SK-N-SH (cell line): ENCODE results near the gene KCNS1. TPM values are rescaled to one million over a fixed set of nuclear protein-coding genes. Genes with fewer than 3 reads are reported as not detected.

Experiments
- CTCF ChIA-PET: fragments of 300-600, 350-600 bp; formaldehyde crosslinking; extraction: SDS; loops from one replicate; lab custom pipeline; 2021; lab: Yijun Ruan, JAX
- POLR2A ChIA-PET: fragments of 350-600 bp; sonication (Branson Sonifier 250); formaldehyde crosslinking; extraction: SDS; loops from one replicate; lab custom pipeline; 2020; ENCODE audit warnings: antibody characterized with exemption, inconsistent platforms; lab: Yijun Ruan, JAX
- DNase-seq: peaks from one replicate; pipeline ENCODE4 v3.0.0; 2012
- H2AFZ ChIP-seq: fragments of 200-600 bp; sonication (generic); 2 replicates; pipeline ENCODE4 v1.8.1; 2016; ENCODE audit warnings: antibody characterized with exemption, mild to moderate bottlenecking, low read depth
- H3F3A ChIP-seq: fragments of 200-600 bp; sonication (generic); replicated peaks from 2 replicates; pipeline ENCODE3; 2016; ENCODE audit warnings: antibody characterized with exemption, mild to moderate bottlenecking; ENCODE audit not compliant: insufficient read depth
- H3K27ac ChIP-seq, 2 experiments: fragments of 200-500 bp in 1 of 2; fragments of 200-600 bp in 1 of 2; sonication (Bioruptor generic) in 1 of 2; sonication (generic), shearing (Covaris generic) in 1 of 2; 2 replicates each; pipeline versions ENCODE4 v1.5.1 to v1.6.1; 2014 to 2016; ENCODE audit warnings: low read depth in 2 of 2, inconsistent platforms in 1 of 2, low read length in 1 of 2, mild to moderate bottlenecking in 1 of 2, mixed read lengths in 1 of 2
- H3K27me3 ChIP-seq: fragments of 200-600 bp; sonication (generic), shearing (Covaris generic); 2 replicates; pipeline ENCODE4 v1.6.1; 2016; ENCODE audit warnings: mixed run types; ENCODE audit not compliant: insufficient read depth
- H3K36me3 ChIP-seq, 2 experiments: fragments of 200-500 bp in 1 of 2; fragments of 200-600 bp in 1 of 2; sonication (Bioruptor generic) in 1 of 2; sonication (generic) in 1 of 2; replicated peaks in 1 of 2; 2 replicates each; pipeline versions ENCODE3 to v1.5.1; 2014 to 2016; ENCODE audit warnings: low read length in 1 of 2, mild to moderate bottlenecking in 1 of 2; ENCODE audit not compliant: insufficient read depth in 2 of 2, control insufficient read depth in 1 of 2
- H3K4me1 ChIP-seq, 2 experiments: fragments of 200-500 bp in 1 of 2; fragments of 200-600 bp in 1 of 2; sonication (Bioruptor generic) in 1 of 2; sonication (generic), shearing (Covaris generic) in 1 of 2; 2 replicates each; pipeline versions ENCODE4 v1.5.1 to v1.6.1; 2014 to 2016; ENCODE audit warnings: low read depth in 1 of 2, low read length in 1 of 2, mixed run types in 1 of 2; ENCODE audit not compliant: insufficient read depth in 2 of 2, control insufficient read depth in 1 of 2
- H3K4me2 ChIP-seq: fragments of 200-600 bp; sonication (generic), shearing (Covaris generic); 2 replicates; pipeline ENCODE4 v1.6.1; 2017; ENCODE audit warnings: mixed run types
- H3K4me3 ChIP-seq, 2 experiments: fragments of 200-500 bp in 1 of 2; fragments of 200-600 bp in 1 of 2; sonication (Bioruptor generic) in 1 of 2; sonication (generic), shearing (Covaris generic) in 1 of 2; 2 replicates each; pipeline versions ENCODE4 v1.5.1 to v1.8.1; 2014 to 2016; ENCODE audit warnings: low read depth in 2 of 2, inconsistent platforms in 1 of 2, low read length in 1 of 2, mild to moderate bottlenecking in 1 of 2, mixed read lengths in 1 of 2, moderate library complexity in 1 of 2
- H3K79me2 ChIP-seq: fragments of 200-600 bp; sonication (generic); 2 replicates; pipeline ENCODE4 v1.8.1; 2017; ENCODE audit warnings: mild to moderate bottlenecking; ENCODE audit not compliant: insufficient read depth
- H3K9ac ChIP-seq: fragments of 200-600 bp; sonication (generic); 2 replicates; pipeline ENCODE4 v1.6.1; 2017; ENCODE audit warnings: mixed run types
- H3K9me2 ChIP-seq: fragments of 200-600 bp; sonication (generic); 2 replicates; pipeline ENCODE4 v1.6.1; 2017; ENCODE audit warnings: mixed run types
- H3K9me3 ChIP-seq: fragments of 200-600 bp; sonication (generic); 2 replicates; pipeline ENCODE4 v1.6.1; 2017; ENCODE audit warnings: mixed run types, mild to moderate bottlenecking, moderate library complexity
- H4K20me1 ChIP-seq: fragments of 200-600 bp; sonication (generic); 2 replicates; pipeline ENCODE4 v1.6.1; 2017; ENCODE audit warnings: mild to moderate bottlenecking, mixed run types; ENCODE audit not compliant: insufficient read depth
- CTCF ChIP-seq: fragments of 200-600 bp; sonication (generic); IDR thresholded peaks from 2 replicates; pipeline ENCODE4 v1.6.1; 2017; ENCODE audit warnings: antibody characterized with exemption, mild to moderate bottlenecking, moderate library complexity
- EP300 ChIP-seq, 2 experiments: IDR thresholded peaks; 2 replicates each; pipeline versions ENCODE4 v1.4.0 to v1.6.1; 2012; ENCODE audit warnings: borderline replicate concordance in 1 of 2, low read depth in 1 of 2, low read length in 1 of 2
- FOSL2 ChIP-seq: IDR thresholded peaks from 2 replicates; pipeline ENCODE4 v1.4.0; 2012; ENCODE audit warnings: low read depth, mild to moderate bottlenecking, moderate library complexity, borderline replicate concordance
- GATA2 ChIP-seq: sonication (generic); formaldehyde crosslinking; IDR thresholded peaks from 2 replicates; pipeline ENCODE4 v1.5.0; 2020; ENCODE audit warnings: mild to moderate bottlenecking, missing genetic modification reagents
- JUND ChIP-seq: IDR thresholded peaks from 2 replicates; pipeline ENCODE4 v1.4.0; 2012
- MAX ChIP-seq: IDR thresholded peaks from 2 replicates; pipeline ENCODE4 v1.4.0; 2012; ENCODE audit warnings: low read depth
- MXI1 ChIP-seq: IDR thresholded peaks from 2 replicates; pipeline ENCODE4 v1.6.1; 2012; ENCODE audit warnings: mild to moderate bottlenecking, low read depth, low read length, improper control_type of control experiment
- NFIC ChIP-seq: IDR thresholded peaks from 2 replicates; pipeline ENCODE4 v1.4.0; 2012; ENCODE audit warnings: borderline replicate concordance
- NRF1 ChIP-seq: IDR thresholded peaks from 2 replicates; pipeline ENCODE4 v1.6.1; 2012; ENCODE audit warnings: low read depth, mild to moderate bottlenecking, low read length
- PBX3 ChIP-seq: IDR thresholded peaks from 2 replicates; pipeline ENCODE4; 2012
- REST ChIP-seq: IDR thresholded peaks from 2 replicates; pipeline ENCODE4 v1.6.1; 2012; ENCODE audit warnings: mild to moderate bottlenecking, low read depth, low read length, moderate library complexity
- RFX5 ChIP-seq: IDR thresholded peaks from 2 replicates; pipeline ENCODE4 v1.6.1; 2012; ENCODE audit warnings: mild to moderate bottlenecking, improper control_type of control experiment, low read length
- RXRA ChIP-seq: IDR thresholded peaks from 2 replicates; pipeline ENCODE4 v1.4.0; 2012; ENCODE audit warnings: low read depth, mild to moderate bottlenecking, borderline replicate concordance
- SMC3 ChIP-seq: IDR thresholded peaks from 2 replicates; pipeline ENCODE4 v1.6.1; 2012; ENCODE audit warnings: low read depth, low read length, improper control_type of control experiment
- TAF1 ChIP-seq: IDR thresholded peaks from 2 replicates; pipeline ENCODE4 v1.6.1; 2012; ENCODE audit warnings: low read depth, mild to moderate bottlenecking, low read length, moderate library complexity, borderline replicate concordance
- TCF12 ChIP-seq: IDR thresholded peaks from 2 replicates; pipeline ENCODE4 v1.4.0; 2012
- USF1 ChIP-seq: IDR thresholded peaks from 2 replicates; pipeline ENCODE4 v1.4.0; 2012; ENCODE audit warnings: low read depth, borderline replicate concordance
- USF2 ChIP-seq: fragments of 150-350 bp; IDR thresholded peaks from 2 replicates; pipeline ENCODE4 v1.6.1; 2017; ENCODE audit warnings: antibody characterized with exemption, low read length, low read depth, borderline replicate concordance
- ZBTB33 ChIP-seq: IDR thresholded peaks from 2 replicates; pipeline ENCODE4 v1.4.0; 2012; ENCODE audit warnings: low read depth, borderline replicate concordance
- WGBS: methylation state at CpG from one replicate; pipeline ENCODE4 v1.1.6; 2017; ENCODE audit warnings: low lambda C conversion rate; 5-methylcytosine and 5-hydroxymethylcytosine counted together
- polyA plus RNA-seq, 3 experiments: library from polyadenylated mRNA; depleted of rRNA; stranded (reverse); fragments of >200 nt; gene quantifications; 2 replicates each; pipeline ENCODE4 v1.2.3, GENCODE V29; 2012

Gene KCNS1
- polyA plus RNA-seq, 1 of the 3 experiments (the other 2 are of a cell fraction) = 0.07 TPM

GRCh38 chr20:45072066-45072465 lies 28.9 kb downstream of the KCNS1 start (continued):
- TF ChIP-seq REST (no peak), GATA2 (CRISPR knock-in tag) (no peak), SMC3 (no peak), TCF12 (no peak)

- H3K27me3 ChIP-seq = no peaks in the 10 kb centered on the region
- POLR2A ChIA-PET = no interaction called here
- no peaks in the 10 kb centered on the region for H4K20me1 ChIP-seq
- peaks cover 10 to 14% of the 10 kb centered on the region in 2 experiments for H3K36me3 ChIP-seq
- no peaks in the 10 kb centered on the region for H3F3A ChIP-seq
- H3K4me1 ChIP-seq = no peaks in the 10 kb centered on the region; a peak in 2 of 4 replicates
- no peak overlapping the region for H3K27ac ChIP-seq
- CTCF ChIA-PET = interaction anchor here (0.8 to 2.6 kb wide), 6 partner anchors 20 to 223 kb away, joined by 3 to 15 read pairs (median 4); no protein-coding TSS in a partner anchor
- no peak for DNase-seq
- 88% methylated on average over 6 of the region's 6 CpGs for WGBS
- H3K9me2 ChIP-seq = no peaks in the 10 kb centered on the region
- H3K4me2 ChIP-seq = no peak overlapping the region
- H3K9ac ChIP-seq = no peak overlapping the region
- no peak overlapping the region for H2AFZ ChIP-seq
- H3K4me3 ChIP-seq = no peak overlapping the region
- TF ChIP-seq RXRA (peak; percentile 41; the same call in 1 of the 2 replicates), PBX3 (peak; percentile 81), ZBTB33 (no peak), TCF12 (peak; percentile 65), TAF1 (no peak), RFX5 (no peak), MAX (0 out of 2 replicates have a peak, but pooled peaks have one; percentile 26), EP300 (IDR thresholded peaks at IDR 0.05; ENCODE audit: borderline replicate concordance in 1 of 2, low read depth in 1 of 2, low read length in 1 of 2) (peak in 1 of 2 experiments; percentile 75; a peak in 1 of 4 replicates), USF2 (no peak), CTCF (no peak), NFIC (peak; percentile 22; the same call in 1 of the 2 replicates), FOSL2 (peak; percentile 64), JUND (peak; percentile 73), MXI1 (no peak), NRF1 (no peak), USF1 (no peak)
- H3K9me3 ChIP-seq = no peaks in the 10 kb centered on the region
- H3K79me2 ChIP-seq = 0 out of 2 replicates have a peak, but pooled peaks cover 5% of the 10 kb centered on the region
These were observed 29.8 kb downstream of the KCNS1 start for GRCh38 chr20:45070932-45071632.
